K562 (cell line): ENCODE measurements around the gene GJC2. TPM values are rescaled to one million over a fixed set of nuclear protein-coding genes. Genes with fewer than 3 reads are reported as not detected.

Experiments used
- BCOR ChIP-seq: fragments of 450-650 bp; IDR thresholded peaks from 2 replicates; pipeline ENCODE4 v1.6.1; 2016
- CBFA2T3 ChIP-seq: fragments of 450-650 bp; IDR thresholded peaks from 2 replicates; pipeline ENCODE4 v1.6.1; 2017
- GTF2F1 ChIP-seq: IDR thresholded peaks from 2 replicates; pipeline ENCODE4 v1.6.1; 2011; ENCODE audit warnings: low read depth, low read length, improper control_type of control experiment
- IRF1 ChIP-seq: sonication (generic); formaldehyde crosslinking; IDR thresholded peaks from 2 replicates; pipeline ENCODE4 v1.8.0; 2022; ENCODE audit warnings: missing genetic modification reagents, mild to moderate bottlenecking, borderline replicate concordance
- JUND ChIP-seq, 2 experiments: IDR thresholded peaks; 2 replicates in 1 of 2; 3 replicates in 1 of 2; pipeline ENCODE4 v1.6.1; 2011; ENCODE audit warnings: borderline replicate concordance in 2 of 2, low read depth in 2 of 2, low read length in 2 of 2, improper control_type of control experiment in 1 of 2, missing biosample characterization in 1 of 2, missing genetic modification characterization in 1 of 2, missing genetic modification reagents in 1 of 2
- MITF ChIP-seq: IDR thresholded peaks from 2 replicates; pipeline ENCODE4 v1.6.1; 2014; ENCODE audit warnings: antibody characterized with exemption
- MYNN ChIP-seq, 2 experiments: sonication (generic); formaldehyde crosslinking in 1 of 2; IDR thresholded peaks; 2 replicates each; pipeline versions ENCODE4 v1.5.0 to v1.6.1; 2016 to 2020; ENCODE audit warnings: antibody characterized with exemption in 1 of 2, missing genetic modification reagents in 1 of 2
- NBN ChIP-seq: fragments of 450-650 bp; IDR thresholded peaks from 2 replicates; pipeline ENCODE4 v1.6.1; 2016; ENCODE audit warnings: low read depth, mild to moderate bottlenecking
- NR2C2 ChIP-seq, 2 experiments: fragments of 200-800 bp in 1 of 2; sonication (Bioruptor generic) in 1 of 2; sonication (generic) in 1 of 2; formaldehyde crosslinking in 1 of 2; IDR thresholded peaks; 2 replicates each; pipeline versions ENCODE4 v1.6.1 to v1.8.0; 2016 to 2022; ENCODE audit warnings: mild to moderate bottlenecking in 1 of 2, missing compliant biosample characterization in 1 of 2, missing genetic modification characterization in 1 of 2, missing genetic modification reagents in 1 of 2
- POU5F1 ChIP-seq: fragments of 150-350 bp; IDR thresholded peaks from 2 replicates; pipeline ENCODE4 v1.6.1; 2014; ENCODE audit warnings: borderline replicate concordance, low read length, low read depth, mild to moderate bottlenecking; ENCODE audit not compliant: partially characterized antibody
- RAD21 ChIP-seq, 2 experiments: fragments of 250-450 bp in 1 of 2; fragments of 450-650 bp in 1 of 2; sonication (Bioruptor Pico) in 1 of 2; formaldehyde crosslinking in 1 of 2; IDR thresholded peaks in 1 of 2; conservative IDR thresholded peaks in 1 of 2; 2 replicates each; pipeline versions ENCODE4 v1.4.0 to v1.8.0; 2020 to 2022; ENCODE audit warnings: mild to moderate bottlenecking in 2 of 2, moderate library complexity in 1 of 2
- RCOR1 ChIP-seq, 2 experiments: IDR thresholded peaks; 2 replicates each; pipeline ENCODE4 v1.6.1; 2012; ENCODE audit warnings: low read depth in 2 of 2, low read length in 2 of 2, borderline replicate concordance in 1 of 2, improper control_type of control experiment in 1 of 2
- ZC3H8 ChIP-seq: fragments of 450-650 bp; IDR thresholded peaks from 2 replicates; pipeline ENCODE4 v1.6.1; 2017
- ZFP30 ChIP-seq: fragments of 250-450 bp; sonication (Bioruptor Pico); IDR thresholded peaks from 2 replicates; pipeline ENCODE4 v1.8.0; 2022; ENCODE audit warnings: moderate library complexity, mild to moderate bottlenecking, inconsistent platforms, borderline replicate concordance
- ZNF165 ChIP-seq: fragments of 250-450 bp; sonication (Bioruptor Pico); IDR thresholded peaks from 2 replicates; pipeline ENCODE4 v1.4.0; 2020; ENCODE audit warnings: borderline replicate concordance
- ZNF24 ChIP-seq: fragments of 450-650 bp; IDR thresholded peaks from 2 replicates; pipeline ENCODE4 v1.6.1; 2016
- ZNF384 ChIP-seq: IDR thresholded peaks from 2 replicates; pipeline ENCODE4 v1.6.1; 2012; ENCODE audit warnings: low read depth, low read length, improper control_type of control experiment
- ZNF609 ChIP-seq: sonication (generic); formaldehyde crosslinking; IDR thresholded peaks from 2 replicates; pipeline ENCODE4 v1.8.1; 2023; ENCODE audit warnings: missing genetic modification reagents, mild to moderate bottlenecking, borderline replicate concordance
- ZNF75A ChIP-seq: fragments of 450-650 bp; formaldehyde crosslinking; IDR thresholded peaks from 2 replicates; pipeline ENCODE4 v1.4.0; 2020; ENCODE audit warnings: mild to moderate bottlenecking
- ZNF77 ChIP-seq: fragments of 250-450 bp; sonication (Bioruptor Pico); IDR thresholded peaks from 2 replicates; pipeline ENCODE4 v1.5.0; 2020
- polyA plus RNA-seq, 8 experiments: library from polyadenylated mRNA; depleted of rRNA in 4 of 8; stranded (reverse) in 5 of 8; unstranded in 3 of 8; fragments of >200 nt; fragmentation: Nextera tagmentation in 2 of 8; fragmentation: Illumina TruSeq in 1 of 8; extraction: Ambion mirVana in 2 of 8; extraction: Trizol in 1 of 8; gene quantifications; 2 replicates each; pipeline versions ENCODE4 v1.2.1 to v1.2.3, GENCODE V29; 2011 to 2014; ENCODE audit warnings: inconsistent platforms in 1 of 8, missing spikeins in 1 of 8
- total RNA-seq, 7 experiments: library from RNA; depleted of rRNA in 6 of 7; stranded (reverse); fragments of >200 nt in 6 of 7; fragmentation: Illumina TruSeq in 2 of 7; extraction: Trizol in 2 of 7; gene quantifications; 2 replicates each; pipeline versions ENCODE4 v1.2.1 to v1.2.3, GENCODE V29; 2011 to 2021; ENCODE audit warnings: low replicate concordance in 1 of 7

GJC2 gene
- total and polyA plus RNA-seq, 9 of the 15 experiments (the other 6 are each of a cell fraction or from before 2014, with no cell fraction given), result 0.03 to 0.62 (median 0.11) TPM; not detected in 2

GRCh38 chr1:228102791-228103620 lies 46.7 kb upstream of the GJC2 start, which contains the start of gene C1orf35 (continued):
- TF ChIP-seq ZNF77 (CRISPR knock-in tag) (no peak), ZFP30 (no peak), ZC3H8 (no peak), NBN (peak; percentile 98), MITF (peak; percentile 56; the same call in 1 of the 2 replicates), ZNF384 (no peak), ZNF75A (CRISPR knock-in tag) (no peak), ZNF165 (CRISPR knock-in tag) (no peak), ZNF609 (CRISPR knock-in tag) (no peak), CBFA2T3 (0 out of 2 replicates have a peak, but pooled peaks have one; percentile 1), MYNN (IDR thresholded peaks at IDR 0.05) (no peak), MYNN (CRISPR knock-in tag; IDR thresholded peaks at IDR 0.05) (no peak), JUND (IDR thresholded peaks at IDR 0.05; ENCODE audit: borderline replicate concordance, low read depth, low read length) (peak; percentile 85), JUND (tag; IDR thresholded peaks at IDR 0.05; ENCODE audit: borderline replicate concordance, low read depth, low read length) (peak; percentile 62; the same call in 1 of the 3 replicates), POU5F1 (peak; percentile 64), RAD21 (CRISPR knock-in tag; conservative IDR thresholded peaks at IDR 0.05 in 1 of 2, IDR thresholded peaks at IDR 0.05 in 1 of 2) (no peak; a peak in 1 of 4 replicates), BCOR (no peak), GTF2F1 (no peak), NR2C2 (CRISPR knock-in tag; IDR thresholded peaks at IDR 0.05) (peak; percentile 66; the same call in 1 of the 2 replicates), NR2C2 (tag; IDR thresholded peaks at IDR 0.05) (peak; percentile 96), IRF1 (CRISPR knock-in tag) (no peak; the same call in 1 of the 2 replicates), ZNF24 (no peak), RCOR1 (IDR thresholded peaks at IDR 0.05; ENCODE audit: borderline replicate concordance in 1 of 2, low read depth in 2 of 2, low read length in 2 of 2) (no peak; a peak in 1 of 4 replicates)
